Cardiac muscle cell (in vitro differentiated cells and primary cell): ENCODE results near the gene LSM14A. TPM values are rescaled to one million over a fixed set of nuclear protein-coding genes. Genes with fewer than 3 reads are reported as not detected.
A peak's percentile ranks its signal among the peaks of the same experiment; 100 is the strongest.

Source experiments
- DNase-seq, 2 donors: peaks; one replicate each; pipeline versions ENCODE4 v3.0.0 to v3.0.0-alpha.2; 2010 to 2017; ENCODE audit warnings: low read depth in 1 of 2, low spot score in 1 of 2
- H3K27ac ChIP-seq: fragments of 200-600 bp; sonication (generic); 2 replicates; pipeline ENCODE4 v1.5.1; 2016
- H3K27me3 ChIP-seq: fragments of 200-600 bp; sonication (generic); 2 replicates; pipeline ENCODE4 v1.6.0; 2016; ENCODE audit warnings: control low read depth
- H3K36me3 ChIP-seq: fragments of 200-600 bp; sonication (generic); 2 replicates; pipeline ENCODE4 v1.5.1; 2016; ENCODE audit warnings: control low read depth
- H3K4me1 ChIP-seq: fragments of 200-600 bp; sonication (generic); 2 replicates; pipeline ENCODE4 v1.8.1; 2017; ENCODE audit warnings: low read depth, mild to moderate bottlenecking, mixed run types
- H3K4me3 ChIP-seq: fragments of 200-600 bp; sonication (generic); 2 replicates; pipeline ENCODE4 v1.5.1; 2016; ENCODE audit warnings: mild to moderate bottlenecking
- H3K9me3 ChIP-seq: fragments of 200-600 bp; sonication (generic); 2 replicates; pipeline ENCODE4 v1.5.1; 2017; ENCODE audit warnings: low read depth, mild to moderate bottlenecking, control low read depth
- CTCF ChIP-seq: IDR thresholded peaks from 2 replicates; pipeline ENCODE4 v1.5.1; 2012; ENCODE audit warnings: low read depth, mild to moderate bottlenecking, low read length
- polyA plus RNA-seq: library from polyadenylated mRNA; unstranded; fragments of >200 nt; fragmentation: Nextera tagmentation; extraction: Ambion mirVana; gene quantifications from 2 replicates; pipeline ENCODE4 v1.2.1, GENCODE V29; 2016
- total RNA-seq: library from RNA; depleted of rRNA; stranded (reverse); fragments of >200 nt; gene quantifications from 2 replicates; pipeline ENCODE4 v1.2.3, GENCODE V29; 2016

The LSM14A gene
- total and polyA plus RNA-seq, 2 experiments from 2014 or later = 88.5 to 203 TPM

- Histone ChIP-seq H3K36me3 (no peaks in the 10 kb centered on the region), H3K9me3 (no peaks in the 10 kb centered on the region), H3K27me3 (no peaks in the 10 kb centered on the region), H3K27ac (peak overlapping the region; percentile 93), H3K4me3 (no peak overlapping the region), H3K4me1 (peaks cover 28% of the 10 kb centered on the region)
- peak in 1 of 2 donors; percentile 81 for DNase-seq
- TF ChIP-seq CTCF = no peak
Observed at GRCh38 chr19:34269968-34270621, 97.8 kb downstream of the LSM14A start.

GRCh38 chr19:34273121-34273520, 100.8 kb downstream of the LSM14A start:
- Histone ChIP-seq H3K36me3 (no peaks in the 10 kb centered on the region), H3K4me1 (peaks cover 27% of the 10 kb centered on the region), H3K9me3 (no peaks in the 10 kb centered on the region), H3K27ac (no peak overlapping the region), H3K4me3 (no peak overlapping the region), H3K27me3 (no peaks in the 10 kb centered on the region)
- DNase-seq = no peak
- TF ChIP-seq CTCF = no peak

- peak in 1 of 2 donors; percentile 51 for DNase-seq
- no peak overlapping the region for H3K27ac ChIP-seq
- peak; percentile 9 for TF ChIP-seq CTCF
- peaks cover 15% of the 10 kb centered on the region for H3K4me1 ChIP-seq
- H3K36me3 ChIP-seq = no peaks in the 10 kb centered on the region
- no peak overlapping the region for H3K4me3 ChIP-seq
- H3K27me3 ChIP-seq = no peaks in the 10 kb centered on the region
- no peaks in the 10 kb centered on the region for H3K9me3 ChIP-seq
Observed at GRCh38 chr19:34274284-34274826, 102.1 kb downstream of the LSM14A start.

- Histone ChIP-seq H3K36me3 (no peaks in the 10 kb centered on the region), H3K27me3 (no peaks in the 10 kb centered on the region), H3K4me1 (peaks cover 8% of the 10 kb centered on the region), H3K9me3 (no peaks in the 10 kb centered on the region), H3K27ac (no peak overlapping the region), H3K4me3 (no peak overlapping the region)
- DNase-seq = peak in 1 of 2 donors; percentile 93
- no peak for TF ChIP-seq CTCF
Observed at GRCh38 chr19:34274827-34275625, 102.7 kb downstream of the LSM14A start.

GRCh38 chr19:34275705-34276104, 103.4 kb downstream of the LSM14A start:
- Histone ChIP-seq H3K27ac (no peak overlapping the region), H3K36me3 (no peaks in the 10 kb centered on the region), H3K9me3 (no peaks in the 10 kb centered on the region), H3K4me3 (no peak overlapping the region), H3K27me3 (no peaks in the 10 kb centered on the region), H3K4me1 (peaks cover 2% of the 10 kb centered on the region)
- no peak for TF ChIP-seq CTCF
- DNase-seq = no peak
